DMS153 treated with DMSO at 0.1 percent for 48 hours (cell line): ENCODE results near the gene AKT1S1.

Experiments
- DNase-seq: peaks from one replicate; lab custom pipeline; 2025; ENCODE audit not compliant: unreplicated experiment; lab: John Stamatoyannopoulos, UW

The AKT1S1 gene

DNA sequence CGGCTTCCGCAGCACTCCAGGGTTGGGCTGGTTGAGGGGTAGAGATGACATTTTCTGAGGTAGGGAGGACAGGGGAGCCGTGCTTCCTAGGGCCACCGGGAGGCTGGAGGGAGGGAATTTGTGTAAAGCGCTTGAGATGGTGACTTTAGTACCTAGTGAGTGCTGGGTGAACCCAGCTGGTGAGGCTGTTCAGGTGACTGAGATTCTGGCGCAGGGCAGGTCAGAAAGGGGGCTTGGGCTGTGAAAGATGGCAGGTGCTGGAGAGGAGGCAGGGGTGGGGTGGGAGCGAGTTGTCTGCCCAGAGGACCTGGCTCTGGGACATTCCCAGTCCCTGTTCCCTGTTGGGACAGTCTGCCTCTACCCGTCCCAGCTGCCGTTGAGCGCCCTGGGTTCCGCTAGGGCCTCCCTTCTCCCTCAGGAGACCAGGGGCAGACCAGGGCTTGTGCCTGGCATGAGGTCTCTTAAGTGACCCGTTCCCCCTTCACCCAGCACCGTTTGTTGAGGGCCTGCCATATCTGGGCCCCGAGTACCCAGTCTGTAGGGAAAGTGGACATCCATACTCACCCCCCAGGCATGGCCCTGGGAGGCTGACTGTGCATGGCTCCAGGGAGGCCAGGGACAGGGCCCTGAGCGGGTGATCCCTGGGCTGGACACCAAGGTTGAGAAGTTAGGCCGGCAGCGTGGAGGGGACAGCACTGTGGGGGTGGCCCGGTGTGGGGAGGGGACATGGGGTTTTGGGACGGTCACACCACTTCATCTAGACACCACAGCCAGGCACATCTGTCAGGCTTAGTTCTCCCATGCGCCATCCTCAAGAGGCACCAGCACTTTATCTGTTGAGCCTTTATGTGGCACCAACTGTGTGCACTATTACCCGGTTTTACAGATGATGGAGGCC, 21.2 kb downstream of the AKT1S1 start:
- no peak for DNase-seq

GRCh38 chr19:49855277-49855675, 21.9 kb downstream of the AKT1S1 start:
- no peak for DNase-seq

DNA sequence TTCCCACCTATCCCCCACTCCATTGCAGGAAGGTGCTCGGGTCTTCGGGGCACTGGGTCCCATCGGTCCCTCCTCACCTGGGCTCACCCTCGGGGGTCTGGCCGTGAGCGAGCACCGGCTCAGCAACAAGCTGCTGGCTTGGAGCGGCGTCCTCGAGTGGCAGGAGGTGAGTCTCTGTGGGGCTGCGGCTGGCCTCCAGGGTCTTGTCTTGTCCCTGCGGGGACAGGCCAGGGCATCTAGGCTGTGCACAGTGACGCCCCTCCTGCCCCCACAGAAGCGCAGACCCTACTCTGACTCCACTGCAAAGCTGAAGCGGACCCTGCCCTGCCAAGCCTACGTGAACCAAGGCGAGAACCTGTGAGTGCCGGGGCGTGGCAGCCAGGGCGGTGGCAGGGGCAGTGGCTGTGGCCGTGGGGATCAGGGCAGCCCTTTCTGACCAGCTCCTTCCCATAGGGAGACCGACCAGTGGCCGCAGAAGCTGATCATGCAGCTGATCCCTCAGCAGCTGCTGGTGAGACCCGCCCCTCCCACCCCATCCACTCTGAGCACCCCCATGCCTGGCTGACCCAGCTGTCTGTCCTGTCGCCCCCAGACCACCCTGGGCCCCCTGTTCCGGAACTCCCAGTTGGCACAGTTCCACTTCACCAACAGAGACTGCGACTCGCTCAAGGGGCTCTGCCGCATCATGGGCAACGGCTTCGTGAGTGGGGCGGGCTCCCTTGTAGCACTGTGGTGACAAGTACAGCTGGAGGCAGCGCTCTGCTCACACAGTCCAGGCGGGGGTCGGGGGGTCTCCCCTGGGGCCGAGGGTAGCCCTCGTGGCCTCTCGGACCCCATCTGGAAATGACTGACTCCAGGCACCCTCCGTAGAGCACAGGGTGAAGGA, 22.5 kb downstream of the AKT1S1 start:
- no peak for DNase-seq

DNA sequence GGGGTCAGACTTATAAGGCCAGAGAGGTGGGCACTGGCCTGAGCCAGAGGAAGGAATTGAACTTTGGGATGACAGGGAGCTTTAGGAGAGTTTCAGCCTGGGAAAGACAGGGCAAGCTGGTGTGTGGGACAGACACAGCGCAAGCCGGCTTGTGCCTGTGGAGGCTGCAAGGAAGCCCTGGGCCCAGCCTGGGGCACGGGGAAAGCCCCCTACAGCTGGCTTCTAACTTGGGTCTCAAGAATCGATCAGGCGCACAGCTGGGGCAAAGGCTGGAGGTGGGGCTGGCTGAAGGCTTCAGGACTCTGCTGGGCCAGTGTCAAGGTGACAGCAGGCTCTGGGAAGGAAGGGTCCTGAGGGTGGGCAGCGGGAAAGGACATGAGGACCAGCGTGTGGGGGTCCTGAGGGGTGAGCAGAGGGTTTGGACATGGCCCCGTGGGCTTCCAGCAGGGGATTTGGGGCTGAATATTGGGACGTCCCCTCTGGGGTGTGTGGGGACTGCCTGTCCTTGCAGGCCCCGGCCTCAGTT, 23.2 kb downstream of the AKT1S1 start:
- no peak for DNase-seq

- no peak for DNase-seq
Observed at GRCh38 chr19:49852631-49853126, 24.5 kb downstream of the AKT1S1 start.

GRCh38 chr19:49851456-49852259, 25.5 kb downstream of the AKT1S1 start:
- no peak for DNase-seq

- DNase-seq = peak; percentile 86
Observed at GRCh38 chr19:49850487-49851342, 26.4 kb downstream of the AKT1S1 start, which contains the start of gene PTOV1. TSS of gene PTOV1 (plus strand) at chr19:49851159.

GRCh38 chr19:49850221-49850486, 27.0 kb downstream of the AKT1S1 start:
- DNase-seq = no peak

GRCh38 chr19:49849433-49850220, 27.5 kb downstream of the AKT1S1 start:
- DNase-seq = no peak

GRCh38 chr19:49848938-49849337, 28.2 kb downstream of the AKT1S1 start:
- DNase-seq = no peak

GRCh38 chr19:49847731-49848696, 29.1 kb downstream of the AKT1S1 start:
- no peak for DNase-seq

DNA sequence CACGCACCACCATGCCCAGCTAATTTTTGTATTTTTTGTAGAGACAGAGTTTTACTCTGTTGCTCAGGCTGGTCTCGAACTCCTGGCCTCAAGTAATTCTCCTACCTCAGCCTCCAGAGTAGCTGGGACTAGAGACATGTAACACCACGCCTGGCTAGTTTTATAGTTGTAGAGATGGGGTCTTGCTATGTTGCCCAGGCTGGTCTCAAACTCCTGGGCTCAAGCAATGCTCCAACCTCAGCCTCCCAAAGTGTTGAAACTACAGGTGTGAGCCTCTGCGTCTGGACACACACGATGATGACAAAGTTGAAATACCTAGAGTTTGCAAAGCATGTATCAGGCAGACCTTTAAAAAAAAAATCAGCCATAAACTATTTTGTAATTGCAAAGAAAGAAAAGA, 30.7 kb downstream of the AKT1S1 start:
- DNase-seq = no peak

- DNase-seq = no peak
Observed at GRCh38 chr19:49845414-49845813, 31.7 kb downstream of the AKT1S1 start.

GRCh38 chr19:49844138-49845095, 32.7 kb downstream of the AKT1S1 start:
- no peak for DNase-seq

GRCh38 chr19:49843265-49843664, 33.9 kb downstream of the AKT1S1 start:
- DNase-seq = no peak

- no peak for DNase-seq
Observed at GRCh38 chr19:49840736-49841249, 36.4 kb downstream of the AKT1S1 start.

DNA sequence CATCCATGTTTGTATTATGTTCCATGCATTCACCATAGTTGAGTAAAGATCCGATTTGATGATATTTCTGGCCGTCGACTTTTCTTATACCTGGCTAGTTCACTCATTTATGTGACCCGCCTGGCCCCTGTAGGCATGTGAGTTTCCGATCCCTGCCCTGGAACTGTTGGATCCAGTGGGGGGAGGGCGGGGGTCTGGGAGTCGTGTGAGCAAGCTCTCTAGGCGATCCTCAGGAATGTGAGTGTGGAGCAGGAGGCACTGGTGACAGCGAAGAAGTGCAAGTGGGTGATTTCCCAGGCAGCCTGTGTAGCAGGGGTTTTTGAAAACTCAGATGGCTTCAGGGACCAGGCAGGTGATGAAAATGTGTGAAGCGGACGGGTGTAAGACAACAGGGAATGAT, 36.8 kb downstream of the AKT1S1 start:
- no peak for DNase-seq
